Measurements from ENCODE around the gene PLSCR3.

PLSCR3 gene

DNA sequence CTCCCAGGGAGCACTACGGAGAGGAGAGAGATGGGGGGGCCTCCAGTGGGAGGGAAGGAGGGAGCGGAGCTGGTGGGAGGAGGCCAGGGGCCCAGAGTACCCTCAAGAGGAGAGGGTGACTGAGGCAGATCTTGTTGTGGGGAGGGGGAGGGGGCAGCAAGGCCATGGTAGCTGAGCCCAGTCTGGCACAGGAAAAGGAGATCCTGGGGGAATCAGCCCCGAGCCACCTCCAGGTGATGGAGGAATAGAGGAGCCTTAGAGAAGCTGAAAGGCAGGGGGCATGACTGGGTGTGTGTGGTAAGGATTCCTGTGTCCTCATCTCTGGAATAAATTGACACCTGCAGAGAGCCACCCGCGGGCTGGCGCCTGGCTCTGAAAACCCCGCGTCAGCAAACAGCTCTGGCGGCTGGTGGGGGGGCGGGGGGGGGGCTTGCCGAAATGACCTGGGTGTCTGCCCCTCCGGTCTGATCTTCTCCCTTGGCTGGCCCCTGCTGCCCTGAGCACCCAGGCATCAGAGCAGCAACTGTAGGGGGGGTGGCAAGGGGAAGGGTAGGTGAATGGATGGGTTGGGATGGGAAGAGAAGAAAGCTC lies 12.0 kb upstream of the PLSCR3 start:
- DNase-seq (ENCODE audit: low read depth in 2 of 2), result no peak

DNA sequence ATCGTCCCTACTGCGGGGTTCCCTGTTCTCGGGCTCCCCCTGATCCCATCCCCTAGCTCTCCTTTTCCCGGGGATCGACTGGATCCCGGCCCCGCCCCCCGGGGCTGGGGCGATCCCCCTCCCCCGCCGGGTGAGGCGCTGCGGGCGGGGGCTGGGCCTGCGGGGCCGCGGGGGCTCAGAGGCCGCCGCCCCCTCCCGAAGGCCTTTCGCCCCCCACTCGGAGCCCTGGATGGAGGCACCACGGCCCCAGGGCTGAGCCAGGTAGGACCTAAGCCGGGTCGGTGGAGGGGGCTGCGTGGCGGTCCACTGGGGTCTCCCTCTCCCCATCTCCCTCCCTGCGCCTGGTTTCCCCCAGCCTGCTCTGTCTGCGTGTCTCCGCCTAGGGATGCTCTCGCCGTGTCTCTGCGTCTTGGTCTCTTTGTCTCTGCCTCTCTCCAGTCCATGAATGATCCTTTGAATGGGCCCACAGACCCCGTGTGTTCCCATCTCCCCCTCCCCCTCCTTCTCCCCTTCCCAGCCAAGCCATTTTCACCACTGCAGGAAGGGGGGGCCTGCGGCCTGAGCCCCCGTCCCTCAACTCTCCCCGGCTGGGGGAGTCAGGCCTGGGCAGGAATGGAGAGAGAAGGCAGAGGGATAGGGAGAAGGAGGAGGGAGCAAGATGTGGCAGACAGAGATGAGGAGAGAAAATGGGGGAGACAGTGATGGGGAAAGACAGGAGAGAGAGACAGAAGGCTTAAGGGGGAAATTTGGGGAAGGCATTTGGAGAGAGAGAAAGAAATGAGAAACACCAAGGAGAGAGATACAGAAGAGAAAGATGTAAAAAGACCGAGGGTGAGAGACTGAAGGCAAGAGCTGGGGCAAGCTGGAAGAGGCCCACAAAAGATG lies 11.3 kb upstream of the PLSCR3 start:
- no peak for DNase-seq (ENCODE audit: low read depth in 2 of 2)

- no peak for DNase-seq (ENCODE audit: low read depth in 2 of 2)
Measured at GRCh38 chr17:7404737-7405349, 10.5 kb upstream of the PLSCR3 start.

GRCh38 chr17:7403977-7404736 lies 9.8 kb upstream of the PLSCR3 start, which contains the start of gene TMEM256:
Gene TMEM256 (minus strand): TSS chr17:7404097. CDS start chr17:7404084, 13 bp downstream.
- peak; percentile 99 for DNase-seq (ENCODE audit: low read depth in 2 of 2)

GRCh38 chr17:7403727-7403976 lies 9.3 kb upstream of the PLSCR3 start:
- DNase-seq (ENCODE audit: low read depth in 2 of 2), result peak in 1 of 2 experiments; percentile 18

GRCh38 chr17:7403043-7403726 lies 8.9 kb upstream of the PLSCR3 start:
- DNase-seq (ENCODE audit: low read depth in 2 of 2), result no peak

GRCh38 chr17:7398612-7399011 lies 4.3 kb upstream of the PLSCR3 start:
- DNase-seq (ENCODE audit: low read depth in 2 of 2), result no peak

GRCh38 chr17:7396147-7396546 lies 1.8 kb upstream of the PLSCR3 start:
- no peak for DNase-seq (ENCODE audit: low read depth in 2 of 2)

GRCh38 chr17:7393613-7394451 lies 493 bp downstream of the PLSCR3 start:
- no peak for DNase-seq (ENCODE audit: low read depth in 2 of 2)

GRCh38 chr17:7392696-7393612 lies 1.4 kb downstream of the PLSCR3 start:
- DNase-seq (ENCODE audit: low read depth in 2 of 2), result no peak

DNA sequence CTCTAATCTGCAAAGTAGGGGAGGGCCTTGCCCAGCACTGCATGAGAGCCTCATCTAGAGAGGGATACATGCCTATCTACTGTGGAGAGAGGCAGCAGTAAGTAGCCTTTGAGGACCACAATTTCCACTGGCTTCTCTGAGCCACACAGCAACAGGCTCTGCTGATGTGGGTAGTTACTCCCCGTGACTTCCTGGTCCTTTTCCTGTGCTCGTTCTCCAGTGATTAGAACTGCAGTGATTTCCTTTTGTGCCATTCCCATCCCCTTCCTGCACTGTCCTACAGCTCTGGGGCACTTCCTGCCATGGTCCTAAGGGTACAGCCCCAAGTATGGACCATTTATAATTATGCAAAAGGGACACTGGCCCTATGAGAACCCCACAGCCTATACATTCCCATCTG lies 3.0 kb downstream of the PLSCR3 start:
- DNase-seq (ENCODE audit: low read depth in 2 of 2), result no peak

DNA sequence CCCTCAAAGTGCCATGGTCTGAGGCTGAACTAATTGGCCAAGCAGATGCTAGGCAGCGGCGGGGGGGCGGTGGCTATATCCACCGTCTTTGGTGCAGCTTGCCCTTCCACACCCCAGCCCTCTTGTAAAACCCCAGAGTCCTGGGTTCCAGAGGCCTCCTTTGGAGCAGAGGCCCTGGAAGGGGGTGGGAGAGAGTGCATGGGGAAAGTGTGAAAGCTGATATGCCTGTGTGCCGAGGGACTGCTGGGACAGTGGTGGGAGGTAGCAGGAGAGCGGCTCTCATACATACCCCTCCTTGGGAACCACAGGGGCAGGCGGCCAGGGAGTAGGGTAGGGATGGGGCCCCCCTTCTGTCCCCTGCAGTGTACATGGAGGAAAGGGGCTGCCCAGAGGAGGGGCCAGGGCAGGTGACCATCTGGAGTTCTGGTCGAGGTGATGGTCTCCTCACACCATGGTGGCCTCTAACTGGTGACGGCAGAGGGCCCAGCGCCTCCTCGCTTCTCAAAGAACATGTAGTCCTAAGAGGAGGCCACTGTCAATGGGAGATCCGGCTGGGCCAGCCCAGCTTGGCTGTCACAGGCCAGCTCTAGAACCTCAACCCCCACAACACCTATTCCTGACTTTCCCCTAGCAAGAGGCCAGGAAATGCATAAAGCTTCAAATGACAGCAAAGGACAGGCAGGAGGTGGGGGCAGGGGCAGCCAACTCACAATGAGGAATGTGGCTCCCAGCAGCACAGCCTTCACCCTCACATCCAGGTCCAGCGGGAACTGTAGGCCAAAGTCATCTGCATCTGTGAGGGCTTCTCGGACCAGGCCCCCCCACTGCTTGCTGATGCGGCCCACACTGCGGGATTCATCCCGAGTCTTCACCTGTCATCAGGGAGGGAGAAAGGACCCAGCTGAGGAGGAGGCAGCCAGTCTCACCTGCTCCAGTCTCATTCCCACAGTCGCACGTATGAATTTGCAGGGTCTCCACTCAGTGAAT lies 4.1 kb downstream of the PLSCR3 start:
- DNase-seq (ENCODE audit: low read depth in 2 of 2), result no peak

GRCh38 chr17:7388856-7389255 lies 5.5 kb downstream of the PLSCR3 start:
- no peak for DNase-seq (ENCODE audit: low read depth in 2 of 2)

DNA sequence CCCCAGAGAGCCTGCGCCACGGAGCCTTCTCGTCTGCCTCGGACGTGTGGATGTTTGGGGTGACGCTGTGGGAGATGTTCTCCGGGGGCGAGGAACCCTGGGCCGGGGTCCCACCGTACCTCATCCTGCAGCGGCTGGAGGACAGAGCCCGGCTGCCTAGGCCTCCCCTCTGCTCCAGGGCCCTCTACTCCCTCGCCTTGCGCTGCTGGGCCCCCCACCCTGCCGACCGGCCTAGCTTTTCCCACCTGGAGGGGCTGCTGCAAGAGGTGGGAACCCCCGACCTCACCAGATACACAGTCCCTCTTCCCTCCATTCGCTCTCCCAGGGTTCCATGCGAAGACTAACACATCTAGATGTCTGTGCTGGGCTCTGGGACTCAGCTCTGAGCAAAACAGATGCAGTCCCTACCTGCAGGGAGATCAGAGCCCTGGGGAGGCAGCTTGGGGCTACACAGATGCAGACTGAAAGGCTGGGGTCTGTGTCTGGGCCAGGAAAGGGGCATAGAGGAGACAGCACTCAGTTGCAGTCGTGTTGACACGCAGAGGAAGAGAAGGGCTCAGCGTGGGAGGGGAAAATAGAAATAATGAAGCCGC lies 9.7 kb downstream of the PLSCR3 start:
- DNase-seq (ENCODE audit: low read depth in 2 of 2), result no peak

DNA sequence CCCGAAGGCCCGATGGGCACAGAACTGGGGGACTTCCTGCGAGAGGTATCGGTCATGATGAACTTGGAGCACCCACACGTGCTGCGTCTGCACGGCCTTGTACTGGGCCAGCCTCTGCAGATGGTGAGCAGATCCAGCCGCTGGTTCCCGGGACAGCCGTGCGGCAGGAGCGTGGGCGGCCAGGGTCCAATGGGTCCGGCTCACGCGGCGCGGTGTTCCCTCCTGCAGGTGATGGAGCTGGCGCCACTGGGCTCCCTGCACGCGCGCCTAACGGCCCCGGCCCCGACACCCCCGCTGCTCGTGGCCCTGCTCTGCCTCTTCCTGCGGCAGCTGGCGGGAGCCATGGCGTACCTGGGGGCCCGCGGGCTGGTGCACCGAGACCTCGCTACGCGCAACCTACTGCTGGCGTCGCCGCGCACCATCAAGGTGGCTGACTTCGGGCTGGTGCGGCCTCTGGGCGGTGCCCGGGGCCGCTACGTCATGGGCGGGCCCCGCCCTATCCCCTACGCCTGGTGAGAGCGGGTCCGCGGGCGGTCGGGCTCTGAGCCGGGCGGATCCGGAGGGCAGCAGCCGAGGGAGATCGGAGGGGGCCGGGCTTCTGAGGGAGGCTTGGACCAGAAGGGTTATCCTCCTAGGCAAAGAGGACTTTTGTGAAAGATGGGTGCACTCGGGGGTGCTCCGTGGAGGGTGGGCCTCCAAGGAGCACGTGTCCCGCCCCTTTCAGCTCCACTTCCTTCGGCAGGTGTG lies 10.4 kb downstream of the PLSCR3 start:
- no peak for DNase-seq (ENCODE audit: low read depth in 2 of 2)

- DNase-seq (ENCODE audit: low read depth in 2 of 2), result no peak
Measured at GRCh38 chr17:7383371-7383741, 11.0 kb downstream of the PLSCR3 start.

DNA sequence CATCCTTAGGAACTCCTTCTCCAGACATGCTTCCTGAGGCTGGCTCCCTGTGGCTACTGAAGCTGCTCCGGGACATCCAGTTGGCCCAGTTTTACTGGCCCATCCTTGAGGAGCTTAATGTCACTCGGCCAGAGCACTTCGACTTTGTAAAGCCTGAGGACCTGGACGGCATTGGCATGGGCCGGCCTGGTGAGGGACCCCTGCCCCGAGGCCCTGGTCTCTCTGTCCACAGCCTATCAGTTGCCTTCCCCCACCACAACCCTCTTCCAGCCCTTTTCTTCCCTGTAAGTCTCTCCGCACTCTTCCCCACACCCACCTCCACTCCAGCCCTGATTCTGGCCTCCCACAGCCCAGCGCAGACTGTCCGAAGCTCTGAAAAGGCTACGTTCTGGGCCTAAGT lies 11.4 kb downstream of the PLSCR3 start:
- no peak for DNase-seq (ENCODE audit: low read depth in 2 of 2)

Measured in fibroblast of skin of left quadriceps (primary cell).